ENCODE data around the gene ACTR1B. TPM values are rescaled to one million over a fixed set of nuclear protein-coding genes. Genes with fewer than 3 reads are reported as not detected.

ACTR1B gene
- polyA plus RNA-seq, 1 experiment: 26.4 TPM

DNA sequence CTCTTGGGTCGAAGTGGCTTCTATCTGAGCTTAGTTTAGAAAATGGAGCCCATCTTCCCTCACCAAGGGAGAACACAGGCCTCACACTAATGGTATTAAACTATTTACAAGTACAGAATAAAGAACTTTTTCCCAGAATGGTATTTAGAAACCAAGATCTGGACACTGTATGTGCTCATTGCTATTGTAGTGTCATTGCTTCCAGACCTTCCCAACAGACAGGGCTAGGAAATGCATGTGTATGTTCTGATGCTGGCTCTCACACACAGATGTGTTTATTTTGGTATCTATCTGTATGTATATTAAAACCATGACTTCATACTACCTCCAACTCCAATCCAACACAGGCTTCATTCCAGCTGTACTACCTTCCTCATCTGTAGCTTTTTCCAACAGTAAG, 10.0 kb downstream of the ACTR1B start:
- Histone ChIP-seq H3K9me3 (ENCODE audit: control insufficient read depth, insufficient read depth, low read length) (peaks cover 18% of the 10 kb centered on the region), H3K4me3 (ENCODE audit: low read depth, low read length) (no peak overlapping the region), H3K27me3 (ENCODE audit: control insufficient read depth, insufficient read depth, low read length) (no peaks in the 10 kb centered on the region), H3K27ac (ENCODE audit: low read depth, low read length) (no peak overlapping the region)
- no peak for DNase-seq (ENCODE audit: low read depth, low spot score)
- ChIA-PET POLR2A (interaction anchor here (2.1 kb wide), 1 partner anchor 8 kb away, joined by 5 read pairs; no protein-coding TSS in a partner anchor), CTCF (interaction anchor here (0.9 kb wide), 1 partner anchor 9 kb away, joined by 3 read pairs; no protein-coding TSS in a partner anchor)
- TF ChIP-seq, protein P1, sequence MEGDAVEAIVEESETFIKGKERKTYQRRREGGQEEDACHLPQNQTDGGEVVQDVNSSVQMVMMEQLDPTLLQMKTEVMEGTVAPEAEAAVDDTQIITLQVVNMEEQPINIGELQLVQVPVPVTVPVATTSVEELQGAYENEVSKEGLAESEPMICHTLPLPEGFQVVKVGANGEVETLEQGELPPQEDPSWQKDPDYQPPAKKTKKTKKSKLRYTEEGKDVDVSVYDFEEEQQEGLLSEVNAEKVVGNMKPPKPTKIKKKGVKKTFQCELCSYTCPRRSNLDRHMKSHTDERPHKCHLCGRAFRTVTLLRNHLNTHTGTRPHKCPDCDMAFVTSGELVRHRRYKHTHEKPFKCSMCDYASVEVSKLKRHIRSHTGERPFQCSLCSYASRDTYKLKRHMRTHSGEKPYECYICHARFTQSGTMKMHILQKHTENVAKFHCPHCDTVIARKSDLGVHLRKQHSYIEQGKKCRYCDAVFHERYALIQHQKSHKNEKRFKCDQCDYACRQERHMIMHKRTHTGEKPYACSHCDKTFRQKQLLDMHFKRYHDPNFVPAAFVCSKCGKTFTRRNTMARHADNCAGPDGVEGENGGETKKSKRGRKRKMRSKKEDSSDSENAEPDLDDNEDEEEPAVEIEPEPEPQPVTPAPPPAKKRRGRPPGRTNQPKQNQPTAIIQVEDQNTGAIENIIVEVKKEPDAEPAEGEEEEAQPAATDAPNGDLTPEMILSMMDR (IDR thresholded peaks at IDR 0.05; ENCODE audit: low read depth, low read length): no peak

DNA sequence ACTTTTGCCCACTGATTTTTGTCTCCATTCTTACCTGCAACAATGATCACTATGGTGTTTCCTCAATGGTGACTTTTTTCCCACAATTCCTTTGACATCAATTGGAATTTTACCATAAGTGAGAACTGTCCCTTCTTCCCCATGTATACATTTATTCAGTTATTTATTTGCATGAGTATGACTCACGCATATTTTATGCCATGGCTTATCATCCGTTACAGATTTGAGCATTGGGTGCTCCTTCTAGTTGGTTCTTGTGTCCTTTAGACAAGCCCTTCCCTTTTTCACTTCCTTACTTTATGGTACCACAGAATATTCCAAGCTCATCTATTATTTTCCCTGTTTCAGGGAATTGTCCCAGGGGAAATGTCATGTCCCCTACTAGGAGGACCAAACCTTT, 10.4 kb downstream of the ACTR1B start:
- Histone ChIP-seq H3K27ac (ENCODE audit: low read depth, low read length) (no peak overlapping the region), H3K27me3 (ENCODE audit: control insufficient read depth, insufficient read depth, low read length) (no peaks in the 10 kb centered on the region), H3K9me3 (ENCODE audit: control insufficient read depth, insufficient read depth, low read length) (peaks cover 18% of the 10 kb centered on the region), H3K4me3 (ENCODE audit: low read depth, low read length) (no peak overlapping the region)
- no peak for DNase-seq (ENCODE audit: low read depth, low spot score)
- TF ChIP-seq, protein P1 (IDR thresholded peaks at IDR 0.05; ENCODE audit: low read depth, low read length): no peak
- CTCF ChIA-PET: interaction anchor here (0.9 kb wide), 1 partner anchor 10 kb away, joined by 3 read pairs; no protein-coding TSS in a partner anchor
- POLR2A ChIA-PET: interaction anchor here (2.1 kb wide), 1 partner anchor 9 kb away, joined by 5 read pairs; no protein-coding TSS in a partner anchor

DNA sequence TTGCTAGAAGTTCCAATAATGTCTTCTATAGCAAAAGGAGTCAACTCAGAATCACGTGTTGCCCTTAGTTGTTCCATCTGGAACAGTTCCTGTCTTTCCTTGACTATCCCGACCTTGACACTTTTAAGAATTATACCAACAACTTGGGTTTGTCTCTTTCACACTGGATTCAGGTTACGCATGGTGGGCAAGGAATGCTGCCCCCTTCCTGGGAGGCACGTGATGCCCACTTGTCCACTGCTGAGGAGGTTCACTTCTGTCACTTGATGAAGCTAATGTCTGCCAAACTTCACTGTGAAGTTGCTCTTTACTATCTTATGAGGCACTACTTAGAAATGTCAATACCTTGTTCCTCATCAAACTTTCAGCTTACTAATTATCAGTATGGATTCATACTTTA, 12.7 kb downstream of the ACTR1B start:
- ChIA-PET CTCF (interaction anchor here (1.2 to 1.6 kb wide), 2 partner anchors 11 to 49 kb away, joined by 3 to 6 read pairs; no protein-coding TSS in a partner anchor), POLR2A (no interaction called here)
- TF ChIP-seq, protein P1 (IDR thresholded peaks at IDR 0.05; ENCODE audit: low read depth, low read length): no peak
- Histone ChIP-seq H3K27me3 (ENCODE audit: control insufficient read depth, insufficient read depth, low read length) (no peaks in the 10 kb centered on the region), H3K27ac (ENCODE audit: low read depth, low read length) (no peak overlapping the region), H3K4me3 (ENCODE audit: low read depth, low read length) (no peak overlapping the region), H3K9me3 (ENCODE audit: control insufficient read depth, insufficient read depth, low read length) (peaks cover 17% of the 10 kb centered on the region)
- DNase-seq (ENCODE audit: low read depth, low spot score): no peak

DNA sequence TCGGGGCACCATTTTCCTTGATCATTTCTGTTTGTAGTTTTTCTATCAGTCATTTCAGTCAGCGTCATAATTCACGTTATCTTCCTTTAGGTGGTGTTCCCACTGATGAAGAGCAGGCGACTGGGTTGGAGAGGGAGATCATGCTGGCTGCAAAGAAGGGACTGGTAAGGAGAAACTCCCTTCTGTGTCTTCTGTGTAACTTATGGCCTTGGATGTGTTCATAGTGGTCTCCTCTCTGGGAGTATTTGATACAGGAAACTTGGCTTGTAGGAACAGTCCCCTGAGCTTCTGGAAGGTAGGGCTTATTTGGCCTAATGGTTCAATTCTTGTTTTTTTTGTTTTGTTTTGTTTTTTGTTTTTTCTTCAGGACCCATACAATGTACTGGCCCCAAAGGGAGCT, 16.9 kb downstream of the ACTR1B start:
- no peak overlapping the region for H3K27ac ChIP-seq (ENCODE audit: low read depth, low read length)
- ChIA-PET POLR2A (interaction anchor here (1.6 to 1.8 kb wide), 3 partner anchors 14 to 18 kb away, joined by 12 to 33 read pairs (median 14); partner anchors contain the start of gene ACTR1B), CTCF (interaction anchor here (1.3 to 3.2 kb wide), 5 partner anchors 18 to 56 kb away, joined by 3 to 14 read pairs (median 8); partner anchors contain the start of gene ACTR1B)
- H3K9me3 ChIP-seq (ENCODE audit: control insufficient read depth, insufficient read depth, low read length): peaks cover 3% of the 10 kb centered on the region; the same call in 1 of the 2 replicates
- H3K4me3 ChIP-seq (ENCODE audit: low read depth, low read length): peak overlapping the region; percentile 97
- H3K27me3 ChIP-seq (ENCODE audit: control insufficient read depth, insufficient read depth, low read length): no peaks in the 10 kb centered on the region
- no peak for DNase-seq (ENCODE audit: low read depth, low spot score)
- TF ChIP-seq, protein P1 (IDR thresholded peaks at IDR 0.05; ENCODE audit: low read depth, low read length): no peak

Measured in AG04450 (cell line).